Fibroblast of gingiva (primary cell): ENCODE measurements around the gene SPOCK1.
A peak's percentile ranks its signal among the peaks of the same experiment; 100 is the strongest.

Experiments
- DNase-seq: peaks from one replicate; pipeline ENCODE4 v3.0.0-alpha.2; 2011; ENCODE audit warnings: low read depth

Gene SPOCK1

GRCh38 chr5:137145721-137146120 is 353.4 kb downstream of the SPOCK1 start:
- DNase-seq, result no peak

GRCh38 chr5:137144656-137145055 is 354.5 kb downstream of the SPOCK1 start:
- DNase-seq, result no peak

GRCh38 chr5:137142764-137143605 is 356.1 kb downstream of the SPOCK1 start:
- DNase-seq, result peak; percentile 82

GRCh38 chr5:137142346-137142745 is 356.8 kb downstream of the SPOCK1 start:
- DNase-seq, result no peak

- DNase-seq, result peak; percentile 82
These were observed 357.3 kb downstream of the SPOCK1 start for GRCh38 chr5:137141779-137142178.

GRCh38 chr5:137136991-137137632 is 362.0 kb downstream of the SPOCK1 start:
- no peak for DNase-seq

GRCh38 chr5:137134920-137135532 is 364.1 kb downstream of the SPOCK1 start:
- no peak for DNase-seq

GRCh38 chr5:137129886-137130680 is 369.0 kb downstream of the SPOCK1 start:
- DNase-seq, result no peak

GRCh38 chr5:137128012-137128411 is 371.1 kb downstream of the SPOCK1 start:
- DNase-seq, result no peak

- no peak for DNase-seq
These were observed 372.3 kb downstream of the SPOCK1 start for GRCh38 chr5:137126829-137127228.

GRCh38 chr5:137122558-137122957 is 376.6 kb downstream of the SPOCK1 start:
- DNase-seq, result no peak

- DNase-seq, result peak; percentile 80
These were observed 377.1 kb downstream of the SPOCK1 start for GRCh38 chr5:137122075-137122474.

GRCh38 chr5:137119321-137119720 is 379.8 kb downstream of the SPOCK1 start:
- DNase-seq, result no peak

- DNase-seq, result no peak
These were observed 380.5 kb downstream of the SPOCK1 start for GRCh38 chr5:137118629-137119028.

- DNase-seq, result no peak
These were observed 384.0 kb downstream of the SPOCK1 start for GRCh38 chr5:137115152-137115551.

- no peak for DNase-seq
These were observed 384.6 kb downstream of the SPOCK1 start for GRCh38 chr5:137114529-137114928.

GRCh38 chr5:137113939-137114338 is 385.2 kb downstream of the SPOCK1 start:
- DNase-seq, result no peak

GRCh38 chr5:137113161-137113560 is 386.0 kb downstream of the SPOCK1 start:
- DNase-seq, result no peak

GRCh38 chr5:137105351-137106035 is 393.6 kb downstream of the SPOCK1 start:
- DNase-seq, result no peak

- peak; percentile 67 for DNase-seq
These were observed 397.6 kb downstream of the SPOCK1 start for GRCh38 chr5:137101544-137101943.

- no peak for DNase-seq
These were observed 399.5 kb downstream of the SPOCK1 start for GRCh38 chr5:137099651-137100050.

GRCh38 chr5:137098663-137099062 is 400.5 kb downstream of the SPOCK1 start:
- no peak for DNase-seq
